ENCODE results near the gene SERPINA1.
A peak's percentile ranks its signal among the peaks of the same experiment; 100 is the strongest.
"Not testable (repeated sequence)": the region's sequence is repeated elsewhere in the genome, so short reads cannot be mapped to it uniquely, and the experiment has no call there.

Gene SERPINA1

GRCh38 chr14:94368956-94369355 lies 19.4 kb downstream of the SERPINA1 start:
- no peak for DNase-seq

DNA sequence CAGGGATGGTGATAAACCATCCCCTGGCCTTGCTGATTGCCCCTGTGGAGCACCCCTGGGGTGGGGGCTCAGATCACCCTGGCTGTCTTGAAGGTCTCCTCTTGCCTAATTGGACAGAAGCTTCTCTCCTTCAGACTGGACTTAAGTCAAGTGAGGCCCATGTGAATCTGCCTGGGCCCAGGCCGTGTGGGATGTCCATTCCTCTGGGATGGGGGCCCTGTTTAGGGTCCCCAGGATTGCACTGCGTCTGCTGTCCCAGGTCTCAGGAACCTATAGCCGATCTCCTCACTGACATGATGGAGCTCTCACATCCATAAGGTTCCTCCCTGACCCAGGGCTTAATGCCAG lies 20.2 kb downstream of the SERPINA1 start:
- no peak for DNase-seq

GRCh38 chr14:94367347-94368242 lies 20.8 kb downstream of the SERPINA1 start:
- DNase-seq = peak; percentile 70 to 71

- peak in 1 of 2 donors; percentile 35 for DNase-seq
Measured at GRCh38 chr14:94366146-94366915, 22.1 kb downstream of the SERPINA1 start, which contains the start of gene SERPINA2. Gene SERPINA2 (minus strand): TSS chr14:94366698.

- no peak for DNase-seq
Measured at GRCh38 chr14:94365624-94366023, 22.8 kb downstream of the SERPINA1 start.

GRCh38 chr14:94364964-94365363 lies 23.4 kb downstream of the SERPINA1 start:
- no peak for DNase-seq

GRCh38 chr14:94364037-94364436 lies 24.4 kb downstream of the SERPINA1 start:
- DNase-seq = no peak

DNA sequence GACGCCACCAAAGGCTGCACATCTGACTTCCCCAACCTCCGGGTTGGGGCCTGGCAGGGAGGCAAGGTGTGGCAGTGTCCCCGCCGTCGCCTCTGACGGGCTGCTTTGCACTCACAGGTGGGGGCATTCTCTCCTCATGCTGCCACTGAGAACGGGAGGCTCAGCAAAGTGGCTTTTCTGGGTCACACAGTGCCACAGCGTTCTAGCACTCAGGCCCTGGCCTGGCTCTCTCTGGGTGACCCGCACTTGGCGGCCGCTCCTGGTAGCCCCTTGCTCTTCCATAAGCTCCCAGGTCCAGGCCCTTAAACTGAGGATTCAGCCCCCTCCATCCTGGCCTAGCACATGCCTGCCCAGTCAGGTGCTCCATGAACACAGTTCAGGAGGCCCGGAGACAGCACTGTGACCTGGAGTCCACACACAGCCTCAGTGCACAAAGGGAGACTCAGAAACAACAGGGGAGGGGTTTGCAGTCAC lies 25.2 kb downstream of the SERPINA1 start:
- no peak for DNase-seq

DNA sequence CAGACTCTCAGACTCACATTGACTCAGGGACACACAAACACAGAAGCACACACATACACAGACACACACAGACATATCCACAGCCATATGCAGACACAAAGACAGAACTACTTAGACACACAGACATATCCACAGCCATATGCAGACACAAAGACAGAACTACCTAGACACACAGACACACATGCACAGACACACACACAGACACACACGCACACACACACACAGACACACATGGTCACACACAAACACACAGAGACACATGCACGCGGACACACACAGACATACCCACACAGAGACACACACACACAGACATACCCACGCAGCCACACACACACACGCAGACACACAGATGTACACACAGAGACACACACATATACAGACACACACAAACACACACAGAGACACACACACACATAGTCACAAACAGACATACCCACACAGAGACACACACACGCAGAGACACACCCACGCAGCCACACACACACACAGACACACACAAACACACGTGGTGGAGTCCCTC lies 25.7 kb downstream of the SERPINA1 start:
- no peak for DNase-seq

- DNase-seq = no peak
Measured at GRCh38 chr14:94361682-94362081, 26.7 kb downstream of the SERPINA1 start.

GRCh38 chr14:94360945-94361565 lies 27.3 kb downstream of the SERPINA1 start:
- no peak for DNase-seq

- DNase-seq = no peak
Measured at GRCh38 chr14:94357166-94357565, 31.2 kb downstream of the SERPINA1 start.

GRCh38 chr14:94356379-94357056 lies 31.9 kb downstream of the SERPINA1 start:
- DNase-seq = no peak

- peak; percentile 51 to 66 for DNase-seq
Measured at GRCh38 chr14:94355191-94355794, 33.1 kb downstream of the SERPINA1 start.

GRCh38 chr14:94354638-94355185 lies 33.7 kb downstream of the SERPINA1 start:
- no peak for DNase-seq

- DNase-seq = not testable (repeated sequence)
Measured at GRCh38 chr14:94354190-94354589, 34.2 kb downstream of the SERPINA1 start.

GRCh38 chr14:94349276-94349675 lies 39.1 kb downstream of the SERPINA1 start:
- DNase-seq = no peak

- DNase-seq = no peak
Measured at GRCh38 chr14:94348836-94349235, 39.6 kb downstream of the SERPINA1 start.

DNA sequence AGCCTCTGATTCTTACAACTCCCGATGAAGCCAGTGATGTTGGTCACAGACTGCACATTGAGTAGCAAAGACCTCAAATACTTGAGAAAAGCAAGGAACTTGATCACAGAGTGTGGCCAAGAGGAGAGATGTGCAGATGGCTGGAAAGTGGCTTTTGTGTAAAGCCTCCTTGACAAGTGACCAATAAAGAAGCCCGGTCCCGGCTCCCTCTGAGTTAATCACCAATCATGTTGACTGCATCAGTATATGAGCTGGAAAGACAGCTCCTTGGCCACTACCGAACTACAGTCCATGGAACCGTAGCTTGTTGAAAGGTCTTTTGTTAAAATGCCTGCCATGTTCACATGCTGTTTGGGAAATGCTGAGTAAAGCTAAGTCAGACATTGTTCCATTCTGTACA lies 41.6 kb downstream of the SERPINA1 start:
- DNase-seq = no peak

- peak; percentile 15 to 35 for DNase-seq
Measured at GRCh38 chr14:94346065-94346786, 42.2 kb downstream of the SERPINA1 start.

Measured in inflammatory macrophage (primary cell).